ENCODE measurements around the gene ENTHD1. TPM values are rescaled to one million over a fixed set of nuclear protein-coding genes. Genes with fewer than 3 reads are reported as not detected.
"Not testable (repeated sequence)": the region's sequence is repeated elsewhere in the genome, so short reads cannot be mapped to it uniquely, and the experiment has no call there.

The ENTHD1 gene
- total RNA-seq, 2 experiments from 2014 or later: not detected

DNA sequence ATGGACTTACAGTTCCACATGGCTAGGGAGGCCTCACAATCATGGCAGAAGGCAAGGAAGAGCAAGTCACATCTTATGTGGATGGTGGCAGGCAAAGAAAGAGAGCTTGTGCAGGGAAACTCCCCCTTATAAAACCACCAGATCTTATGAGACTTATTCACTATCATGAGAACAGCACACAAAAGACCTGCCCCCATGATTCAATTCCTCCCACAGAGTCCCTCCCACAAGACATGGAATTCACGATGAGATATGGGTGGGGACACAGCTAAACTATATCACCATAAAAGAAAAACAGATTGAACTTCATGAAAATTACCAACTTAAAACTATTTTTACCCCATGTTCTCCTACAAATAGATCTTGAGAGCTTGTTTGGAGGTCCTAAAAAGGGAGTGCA lies 19.6 kb downstream of the ENTHD1 start:
- TF ChIP-seq, protein P1, sequence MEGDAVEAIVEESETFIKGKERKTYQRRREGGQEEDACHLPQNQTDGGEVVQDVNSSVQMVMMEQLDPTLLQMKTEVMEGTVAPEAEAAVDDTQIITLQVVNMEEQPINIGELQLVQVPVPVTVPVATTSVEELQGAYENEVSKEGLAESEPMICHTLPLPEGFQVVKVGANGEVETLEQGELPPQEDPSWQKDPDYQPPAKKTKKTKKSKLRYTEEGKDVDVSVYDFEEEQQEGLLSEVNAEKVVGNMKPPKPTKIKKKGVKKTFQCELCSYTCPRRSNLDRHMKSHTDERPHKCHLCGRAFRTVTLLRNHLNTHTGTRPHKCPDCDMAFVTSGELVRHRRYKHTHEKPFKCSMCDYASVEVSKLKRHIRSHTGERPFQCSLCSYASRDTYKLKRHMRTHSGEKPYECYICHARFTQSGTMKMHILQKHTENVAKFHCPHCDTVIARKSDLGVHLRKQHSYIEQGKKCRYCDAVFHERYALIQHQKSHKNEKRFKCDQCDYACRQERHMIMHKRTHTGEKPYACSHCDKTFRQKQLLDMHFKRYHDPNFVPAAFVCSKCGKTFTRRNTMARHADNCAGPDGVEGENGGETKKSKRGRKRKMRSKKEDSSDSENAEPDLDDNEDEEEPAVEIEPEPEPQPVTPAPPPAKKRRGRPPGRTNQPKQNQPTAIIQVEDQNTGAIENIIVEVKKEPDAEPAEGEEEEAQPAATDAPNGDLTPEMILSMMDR (conservative IDR thresholded peaks at IDR 0.05; ENCODE audit: low read length): no peak
- no peak for TF ChIP-seq EZH2phosphoT487 (IDR thresholded peaks at IDR 0.05; ENCODE audit: borderline replicate concordance, low read depth, low read length)
- Histone ChIP-seq H4K20me1 (ENCODE audit: insufficient read depth, low read length) (no peaks in the 10 kb centered on the region), H3K9me2 (ENCODE audit: insufficient read depth, low read length) (no peaks in the 10 kb centered on the region), H3K4me3 (ENCODE audit: low read depth, low read length, poor library complexity, severe bottlenecking) (no peak overlapping the region), H3K27ac (ENCODE audit: low read depth, low read length, poor library complexity, severe bottlenecking) (no peak overlapping the region), H3K36me3 (ENCODE audit: insufficient read depth, low read length) (no peaks in the 10 kb centered on the region), H3K4me1 (ENCODE audit: insufficient read depth, low read length, poor library complexity, severe bottlenecking) (no peaks in the 10 kb centered on the region), H3K79me2 (ENCODE audit: insufficient read depth, low read depth, low read length) (no peaks in the 10 kb centered on the region), H3K9me3 (ENCODE audit: low read length) (no peaks in the 10 kb centered on the region), H3K4me2 (ENCODE audit: low read length) (no peak overlapping the region), H2AFZ (ENCODE audit: low read length) (no peak overlapping the region)
- no TSS peak for BruUV-seq (replicated peaks)
- POLR2A ChIA-PET: no interaction called here
- CTCF ChIA-PET (ENCODE audit: unreplicated experiment): no interaction called here
- no peak for DNase-seq (ENCODE audit: low spot score)
- intact Hi-C loops (cut with micrococcal nuclease; ENCODE audit: unreplicated experiment): no loop called here

DNA sequence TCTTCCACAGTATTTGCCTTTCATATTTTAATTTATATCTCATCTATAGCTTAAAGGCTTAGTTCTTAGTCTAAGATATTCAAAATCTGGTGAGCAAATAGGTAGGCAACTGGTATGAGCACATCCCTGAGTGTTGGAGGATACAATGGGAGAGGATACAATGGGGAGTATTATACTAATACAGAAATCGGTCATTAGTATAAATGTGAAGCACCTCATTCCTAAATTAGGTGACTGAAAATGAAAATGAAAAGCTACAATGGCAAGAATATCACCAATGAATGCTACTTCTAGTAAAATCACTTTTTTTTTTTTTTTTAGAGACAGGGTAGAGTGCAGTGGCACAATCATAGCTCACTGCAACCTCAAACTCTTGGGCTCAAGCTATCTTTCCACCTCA lies 21.0 kb downstream of the ENTHD1 start:
- TF ChIP-seq EZH2phosphoT487 (IDR thresholded peaks at IDR 0.05; ENCODE audit: borderline replicate concordance, low read depth, low read length): no peak
- TF ChIP-seq, protein P1 (conservative IDR thresholded peaks at IDR 0.05; ENCODE audit: low read length): no peak
- ChIA-PET CTCF (ENCODE audit: unreplicated experiment) (interaction anchor here (0.7 kb wide), 1 partner anchor 128 kb away, joined by 3 read pairs; no protein-coding TSS in a partner anchor), POLR2A (interaction anchor here (0.9 kb wide), 1 partner anchor 49 kb away, joined by 3 read pairs; no protein-coding TSS in a partner anchor)
- no peaks in the 10 kb centered on the region for H4K20me1 ChIP-seq (ENCODE audit: insufficient read depth, low read length)
- no peak overlapping the region for H2AFZ ChIP-seq (ENCODE audit: low read length)
- BruUV-seq (replicated peaks): no TSS peak
- DNase-seq (ENCODE audit: low spot score): no peak
- H3K79me2 ChIP-seq (ENCODE audit: insufficient read depth, low read depth, low read length): no peaks in the 10 kb centered on the region
- no peaks in the 10 kb centered on the region for H3K9me3 ChIP-seq (ENCODE audit: low read length)
- H3K4me1 ChIP-seq (ENCODE audit: insufficient read depth, low read length, poor library complexity, severe bottlenecking): no peaks in the 10 kb centered on the region
- intact Hi-C loops (cut with micrococcal nuclease; ENCODE audit: unreplicated experiment): no loop called here
- no peak overlapping the region for H3K4me3 ChIP-seq (ENCODE audit: low read depth, low read length, poor library complexity, severe bottlenecking)
- H3K27ac ChIP-seq (ENCODE audit: low read depth, low read length, poor library complexity, severe bottlenecking): no peak overlapping the region
- no peak overlapping the region for H3K4me2 ChIP-seq (ENCODE audit: low read length)
- H3K9me2 ChIP-seq (ENCODE audit: insufficient read depth, low read length): no peaks in the 10 kb centered on the region
- H3K36me3 ChIP-seq (ENCODE audit: insufficient read depth, low read length): no peaks in the 10 kb centered on the region

DNA sequence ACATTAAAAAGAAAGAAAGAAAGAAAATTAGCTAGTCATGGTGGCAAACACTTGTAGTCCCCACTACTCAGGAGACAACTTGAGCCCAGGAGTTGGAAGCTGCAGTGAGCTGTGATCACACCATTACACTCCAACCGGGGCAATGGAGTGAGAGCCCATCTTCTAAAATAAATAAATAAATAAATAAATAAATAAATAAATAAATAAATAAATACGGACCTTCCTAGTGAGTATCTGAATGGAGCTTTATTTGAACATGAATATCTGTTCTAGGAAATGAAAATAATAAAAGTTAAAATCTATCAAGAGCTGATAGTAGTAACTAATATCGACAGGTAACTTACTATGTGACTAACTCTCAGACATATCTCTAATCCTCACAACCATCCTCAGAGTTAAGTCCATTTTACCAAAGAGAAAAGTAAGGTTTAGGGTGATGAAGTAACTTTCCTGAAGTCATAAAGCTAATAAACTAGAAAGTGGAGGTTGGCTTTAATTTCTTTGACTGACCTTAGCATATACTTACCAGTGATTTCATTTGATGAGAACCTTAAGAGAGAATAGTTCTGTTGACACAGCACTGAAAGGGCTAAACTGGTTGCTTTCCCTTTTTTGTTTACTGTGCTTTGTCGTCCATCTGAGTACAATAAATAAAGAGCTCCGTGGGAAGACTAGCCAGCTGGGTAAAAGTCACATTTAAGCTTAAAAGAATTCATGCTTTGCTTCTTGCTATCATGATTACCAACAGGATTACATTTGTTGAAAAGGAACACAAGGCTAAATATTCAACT lies 22.4 kb downstream of the ENTHD1 start:
- H3K4me2 ChIP-seq (ENCODE audit: low read length): no peak overlapping the region
- BruUV-seq (replicated peaks): no TSS peak
- no peaks in the 10 kb centered on the region for H3K36me3 ChIP-seq (ENCODE audit: insufficient read depth, low read length)
- ChIA-PET POLR2A (interaction anchor here (0.6 kb wide), 1 partner anchor 156 kb away, joined by 3 read pairs; no protein-coding TSS in a partner anchor), CTCF (ENCODE audit: unreplicated experiment) (no interaction called here)
- no peak overlapping the region for H2AFZ ChIP-seq (ENCODE audit: low read length)
- H3K9me2 ChIP-seq (ENCODE audit: insufficient read depth, low read length): no peaks in the 10 kb centered on the region
- DNase-seq (ENCODE audit: low spot score): no peak
- H3K4me3 ChIP-seq (ENCODE audit: low read depth, low read length, poor library complexity, severe bottlenecking): no peak overlapping the region
- H3K4me1 ChIP-seq (ENCODE audit: insufficient read depth, low read length, poor library complexity, severe bottlenecking): no peaks in the 10 kb centered on the region
- no peaks in the 10 kb centered on the region for H3K79me2 ChIP-seq (ENCODE audit: insufficient read depth, low read depth, low read length)
- intact Hi-C loops (cut with micrococcal nuclease; ENCODE audit: unreplicated experiment): no loop called here
- no peaks in the 10 kb centered on the region for H3K9me3 ChIP-seq (ENCODE audit: low read length)
- no peaks in the 10 kb centered on the region for H4K20me1 ChIP-seq (ENCODE audit: insufficient read depth, low read length)
- H3K27ac ChIP-seq (ENCODE audit: low read depth, low read length, poor library complexity, severe bottlenecking): no peak overlapping the region
- TF ChIP-seq EZH2phosphoT487 (IDR thresholded peaks at IDR 0.05; ENCODE audit: borderline replicate concordance, low read depth, low read length): no peak
- TF ChIP-seq, protein P1 (conservative IDR thresholded peaks at IDR 0.05; ENCODE audit: low read length): no peak

DNA sequence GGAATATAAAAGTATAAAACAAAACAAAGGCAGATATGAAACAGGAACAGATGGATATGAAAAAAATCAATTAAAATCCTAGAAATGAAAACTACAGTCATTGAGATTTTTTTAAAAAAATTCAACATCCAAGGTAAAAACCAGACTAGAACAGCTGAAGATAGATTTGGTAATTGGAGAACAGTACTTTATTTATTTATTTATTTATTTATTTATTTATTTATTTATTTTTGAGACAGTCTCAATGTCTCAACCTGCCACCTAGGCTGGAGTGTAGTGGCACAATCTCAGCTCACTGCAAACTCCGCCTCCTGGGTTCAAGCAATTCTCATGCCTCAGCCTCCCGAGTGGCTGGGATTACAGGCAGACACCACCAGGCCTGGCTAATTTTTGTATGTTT lies 23.8 kb downstream of the ENTHD1 start:
- H3K36me3 ChIP-seq (ENCODE audit: insufficient read depth, low read length); H3K9me3 ChIP-seq (ENCODE audit: low read length); POLR2A ChIA-PET; intact Hi-C loops (cut with micrococcal nuclease; ENCODE audit: unreplicated experiment); H4K20me1 ChIP-seq (ENCODE audit: insufficient read depth, low read length); H3K4me2 ChIP-seq (ENCODE audit: low read length); CTCF ChIA-PET (ENCODE audit: unreplicated experiment); DNase-seq (ENCODE audit: low spot score); BruUV-seq (replicated peaks); H2AFZ ChIP-seq (ENCODE audit: low read length); H3K27ac ChIP-seq (ENCODE audit: low read depth, low read length, poor library complexity, severe bottlenecking); H3K4me1 ChIP-seq (ENCODE audit: insufficient read depth, low read length, poor library complexity, severe bottlenecking); H3K4me3 ChIP-seq (ENCODE audit: low read depth, low read length, poor library complexity, severe bottlenecking); H3K79me2 ChIP-seq (ENCODE audit: insufficient read depth, low read depth, low read length); H3K9me2 ChIP-seq (ENCODE audit: insufficient read depth, low read length): not testable (repeated sequence)
